Sigmoid colon (tissue), 4 donors: ENCODE measurements around the gene STK4.

Experiments
- POLR2AphosphoS5 ChIP-seq, 4 donors: sonication (generic); formaldehyde crosslinking; IDR thresholded peaks; one replicate each; pipeline ENCODE4 v1.6.1; 2017; ENCODE audit warnings: antibody characterized with exemption in 4 of 4
- TF ChIP-seq, protein P1 (sequence below), 4 experiments: fragments of 450-650 bp in 3 of 4; fragments of 200-600 bp in 1 of 4; IDR thresholded peaks; one replicate each; pipeline ENCODE4 v1.5.1; 2016 to 2019; ENCODE audit warnings: antibody characterized with exemption in 4 of 4, mild to moderate bottlenecking in 3 of 4, moderate library complexity in 2 of 4

- TF ChIP-seq, protein P1, sequence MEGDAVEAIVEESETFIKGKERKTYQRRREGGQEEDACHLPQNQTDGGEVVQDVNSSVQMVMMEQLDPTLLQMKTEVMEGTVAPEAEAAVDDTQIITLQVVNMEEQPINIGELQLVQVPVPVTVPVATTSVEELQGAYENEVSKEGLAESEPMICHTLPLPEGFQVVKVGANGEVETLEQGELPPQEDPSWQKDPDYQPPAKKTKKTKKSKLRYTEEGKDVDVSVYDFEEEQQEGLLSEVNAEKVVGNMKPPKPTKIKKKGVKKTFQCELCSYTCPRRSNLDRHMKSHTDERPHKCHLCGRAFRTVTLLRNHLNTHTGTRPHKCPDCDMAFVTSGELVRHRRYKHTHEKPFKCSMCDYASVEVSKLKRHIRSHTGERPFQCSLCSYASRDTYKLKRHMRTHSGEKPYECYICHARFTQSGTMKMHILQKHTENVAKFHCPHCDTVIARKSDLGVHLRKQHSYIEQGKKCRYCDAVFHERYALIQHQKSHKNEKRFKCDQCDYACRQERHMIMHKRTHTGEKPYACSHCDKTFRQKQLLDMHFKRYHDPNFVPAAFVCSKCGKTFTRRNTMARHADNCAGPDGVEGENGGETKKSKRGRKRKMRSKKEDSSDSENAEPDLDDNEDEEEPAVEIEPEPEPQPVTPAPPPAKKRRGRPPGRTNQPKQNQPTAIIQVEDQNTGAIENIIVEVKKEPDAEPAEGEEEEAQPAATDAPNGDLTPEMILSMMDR (IDR thresholded peaks at IDR 0.05): no peak
- TF ChIP-seq POLR2AphosphoS5 (IDR thresholded peaks at IDR 0.05): no peak
Observed at GRCh38 chr20:44941120-44941691, 25.1 kb upstream of the STK4 start.
